K562 (cell line): ENCODE data around the gene FIZ1. TPM values are rescaled to one million over a fixed set of nuclear protein-coding genes. Genes with fewer than 3 reads are reported as not detected.
A peak's percentile ranks its signal among the peaks of the same experiment; 100 is the strongest.

Experiments used
- ELF4 ChIP-seq: fragments of 450-650 bp; formaldehyde crosslinking; IDR thresholded peaks from 2 replicates; pipeline ENCODE4 v1.4.0; 2022; ENCODE audit warnings: missing genetic modification characterization
- HNRNPUL1 ChIP-seq: fragments of 200-400 bp; formaldehyde crosslinking; IDR thresholded peaks from 2 replicates; pipeline ENCODE4 v1.6.1; 2017; ENCODE audit warnings: low read length
- NFIX ChIP-seq: fragments of 250-450 bp; sonication (Bioruptor Pico); IDR thresholded peaks from 2 replicates; pipeline ENCODE4 v1.4.0; 2020; ENCODE audit warnings: low read depth, mild to moderate bottlenecking, moderate library complexity
- PTRF ChIP-seq: fragments of 450-650 bp; IDR thresholded peaks from 2 replicates; pipeline ENCODE4 v1.6.1; 2016; ENCODE audit warnings: mild to moderate bottlenecking, missing genetic modification characterization, missing compliant biosample characterization
- RB1 ChIP-seq: fragments of 450-650 bp; IDR thresholded peaks from 2 replicates; pipeline ENCODE4 v1.6.1; 2017; ENCODE audit warnings: low read depth, mild to moderate bottlenecking
- RCOR1 ChIP-seq, 2 experiments: IDR thresholded peaks; 2 replicates each; pipeline ENCODE4 v1.6.1; 2012; ENCODE audit warnings: low read depth in 2 of 2, low read length in 2 of 2, borderline replicate concordance in 1 of 2, improper control_type of control experiment in 1 of 2
- U2AF2 ChIP-seq: fragments of 200-400 bp; formaldehyde crosslinking; optimal IDR thresholded peaks from 2 replicates; pipeline ENCODE3; 2017; ENCODE audit warnings: low read depth, mild to moderate bottlenecking, low read length
- ZNF644 ChIP-seq: fragments of 200-800 bp; sonication (Bioruptor generic); IDR thresholded peaks from 2 replicates; pipeline ENCODE4 v1.6.1; 2016; ENCODE audit warnings: low read depth, missing genetic modification characterization, missing compliant biosample characterization
- polyA plus RNA-seq, 8 experiments: library from polyadenylated mRNA; depleted of rRNA in 4 of 8; stranded (reverse) in 5 of 8; unstranded in 3 of 8; fragments of >200 nt; fragmentation: Nextera tagmentation in 2 of 8; fragmentation: Illumina TruSeq in 1 of 8; extraction: Ambion mirVana in 2 of 8; extraction: Trizol in 1 of 8; gene quantifications; 2 replicates each; pipeline versions ENCODE4 v1.2.1 to v1.2.3, GENCODE V29; 2011 to 2014; ENCODE audit warnings: inconsistent platforms in 1 of 8, missing spikeins in 1 of 8
- total RNA-seq, 7 experiments: library from RNA; depleted of rRNA in 6 of 7; stranded (reverse); fragments of >200 nt in 6 of 7; fragmentation: Illumina TruSeq in 2 of 7; extraction: Trizol in 2 of 7; gene quantifications; 2 replicates each; pipeline versions ENCODE4 v1.2.1 to v1.2.3, GENCODE V29; 2011 to 2021; ENCODE audit warnings: low replicate concordance in 1 of 7
- TF ChIP-seq, protein P1 (sequence below), 3 experiments: fragments of 200-800 bp in 1 of 3; fragments of 250-450 bp in 1 of 3; fragments of 450-650 bp in 1 of 3; sonication (Bioruptor Pico) in 1 of 3; sonication (Bioruptor generic) in 1 of 3; formaldehyde crosslinking in 1 of 3; IDR thresholded peaks; 2 replicates each; pipeline versions ENCODE4 v1.6.1 to v1.8.0; 2016 to 2022; ENCODE audit warnings: mild to moderate bottlenecking in 2 of 3, missing genetic modification characterization in 2 of 3, missing compliant biosample characterization in 1 of 3, moderate library complexity in 1 of 3
- TF ChIP-seq, protein P2 (sequence below): fragments of 250-450 bp; sonication (Bioruptor Pico); IDR thresholded peaks from 2 replicates; pipeline ENCODE4 v1.8.0; 2021; ENCODE audit warnings: moderate library complexity, mild to moderate bottlenecking, inconsistent platforms
- TF ChIP-seq, protein P3 (sequence below): fragments of 250-450 bp; sonication (Bioruptor Pico); IDR thresholded peaks from 2 replicates; pipeline ENCODE4 v1.5.0; 2020; ENCODE audit warnings: mild to moderate bottlenecking
- TF ChIP-seq, protein P4 (sequence below): fragments of 200-800 bp; sonication (Bioruptor generic); IDR thresholded peaks from 2 replicates; pipeline ENCODE4 v1.6.1; 2017; ENCODE audit warnings: missing genetic modification characterization, missing compliant biosample characterization
- TF ChIP-seq, protein P5 (sequence below): fragments of 250-450 bp; sonication (Bioruptor Pico); IDR thresholded peaks from 2 replicates; pipeline ENCODE4 v1.5.0; 2021; ENCODE audit warnings: mild to moderate bottlenecking, borderline replicate concordance

Gene FIZ1
- total and polyA plus RNA-seq, 9 of the 15 experiments (the other 6 are each of a cell fraction or from before 2014, with no cell fraction given): 0.79 to 17.5 (median 5.5) TPM

DNA sequence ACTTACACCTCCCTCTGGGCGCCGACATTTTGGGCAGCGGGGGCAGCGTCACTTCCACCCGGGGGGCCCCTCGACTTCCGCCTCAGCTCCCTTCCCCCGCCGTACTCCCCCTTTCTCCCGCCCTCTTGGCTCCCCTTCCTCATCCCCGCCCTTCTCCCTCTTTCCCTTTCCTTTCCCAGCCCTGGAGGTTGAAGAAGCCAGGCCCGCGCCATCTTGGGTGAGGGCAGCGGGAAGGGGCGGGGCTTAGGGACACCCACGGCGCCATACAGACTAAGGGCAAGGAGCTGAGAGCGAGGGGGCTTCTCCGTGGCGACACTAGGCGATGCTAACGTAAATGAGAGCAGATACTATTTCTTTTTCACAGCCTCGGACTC is at the start of gene FIZ1 (continued):
- TF ChIP-seq, protein P1, sequence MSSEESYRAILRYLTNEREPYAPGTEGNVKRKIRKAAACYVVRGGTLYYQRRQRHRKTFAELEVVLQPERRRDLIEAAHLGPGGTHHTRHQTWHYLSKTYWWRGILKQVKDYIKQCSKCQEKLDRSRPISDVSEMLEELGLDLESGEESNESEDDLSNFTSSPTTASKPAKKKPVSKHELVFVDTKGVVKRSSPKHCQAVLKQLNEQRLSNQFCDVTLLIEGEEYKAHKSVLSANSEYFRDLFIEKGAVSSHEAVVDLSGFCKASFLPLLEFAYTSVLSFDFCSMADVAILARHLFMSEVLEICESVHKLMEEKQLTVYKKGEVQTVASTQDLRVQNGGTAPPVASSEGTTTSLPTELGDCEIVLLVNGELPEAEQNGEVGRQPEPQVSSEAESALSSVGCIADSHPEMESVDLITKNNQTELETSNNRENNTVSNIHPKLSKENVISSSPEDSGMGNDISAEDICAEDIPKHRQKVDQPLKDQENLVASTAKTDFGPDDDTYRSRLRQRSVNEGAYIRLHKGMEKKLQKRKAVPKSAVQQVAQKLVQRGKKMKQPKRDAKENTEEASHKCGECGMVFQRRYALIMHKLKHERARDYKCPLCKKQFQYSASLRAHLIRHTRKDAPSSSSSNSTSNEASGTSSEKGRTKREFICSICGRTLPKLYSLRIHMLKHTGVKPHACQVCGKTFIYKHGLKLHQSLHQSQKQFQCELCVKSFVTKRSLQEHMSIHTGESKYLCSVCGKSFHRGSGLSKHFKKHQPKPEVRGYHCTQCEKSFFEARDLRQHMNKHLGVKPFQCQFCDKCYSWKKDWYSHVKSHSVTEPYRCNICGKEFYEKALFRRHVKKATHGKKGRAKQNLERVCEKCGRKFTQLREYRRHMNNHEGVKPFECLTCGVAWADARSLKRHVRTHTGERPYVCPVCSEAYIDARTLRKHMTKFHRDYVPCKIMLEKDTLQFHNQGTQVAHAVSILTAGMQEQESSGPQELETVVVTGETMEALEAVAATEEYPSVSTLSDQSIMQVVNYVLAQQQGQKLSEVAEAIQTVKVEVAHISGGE (CRISPR knock-in tag; IDR thresholded peaks at IDR 0.05): peak in 1 of 3 experiments; percentile 89; a peak in 2 of 6 replicates
- TF ChIP-seq ZNF644: no peak
- TF ChIP-seq, protein P2, sequence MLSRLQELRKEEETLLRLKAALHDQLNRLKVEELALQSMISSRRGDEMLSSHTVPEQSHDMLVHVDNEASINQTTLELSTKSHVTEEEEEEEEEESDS: no peak
- TF ChIP-seq U2AF2: no peak
- no peak for TF ChIP-seq ELF4 (CRISPR knock-in tag)
- TF ChIP-seq, protein P3, sequence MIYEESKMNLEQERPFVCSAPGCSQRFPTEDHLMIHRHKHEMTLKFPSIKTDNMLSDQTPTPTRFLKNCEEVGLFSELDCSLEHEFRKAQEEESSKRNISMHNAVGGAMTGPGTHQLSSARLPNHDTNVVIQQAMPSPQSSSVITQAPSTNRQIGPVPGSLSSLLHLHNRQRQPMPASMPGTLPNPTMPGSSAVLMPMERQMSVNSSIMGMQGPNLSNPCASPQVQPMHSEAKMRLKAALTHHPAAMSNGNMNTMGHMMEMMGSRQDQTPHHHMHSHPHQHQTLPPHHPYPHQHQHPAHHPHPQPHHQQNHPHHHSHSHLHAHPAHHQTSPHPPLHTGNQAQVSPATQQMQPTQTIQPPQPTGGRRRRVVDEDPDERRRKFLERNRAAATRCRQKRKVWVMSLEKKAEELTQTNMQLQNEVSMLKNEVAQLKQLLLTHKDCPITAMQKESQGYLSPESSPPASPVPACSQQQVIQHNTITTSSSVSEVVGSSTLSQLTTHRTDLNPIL: no peak
- TF ChIP-seq PTRF (tag): no peak
- TF ChIP-seq RB1: peak; percentile 78; the same call in 1 of the 2 replicates
- TF ChIP-seq, protein P4, sequence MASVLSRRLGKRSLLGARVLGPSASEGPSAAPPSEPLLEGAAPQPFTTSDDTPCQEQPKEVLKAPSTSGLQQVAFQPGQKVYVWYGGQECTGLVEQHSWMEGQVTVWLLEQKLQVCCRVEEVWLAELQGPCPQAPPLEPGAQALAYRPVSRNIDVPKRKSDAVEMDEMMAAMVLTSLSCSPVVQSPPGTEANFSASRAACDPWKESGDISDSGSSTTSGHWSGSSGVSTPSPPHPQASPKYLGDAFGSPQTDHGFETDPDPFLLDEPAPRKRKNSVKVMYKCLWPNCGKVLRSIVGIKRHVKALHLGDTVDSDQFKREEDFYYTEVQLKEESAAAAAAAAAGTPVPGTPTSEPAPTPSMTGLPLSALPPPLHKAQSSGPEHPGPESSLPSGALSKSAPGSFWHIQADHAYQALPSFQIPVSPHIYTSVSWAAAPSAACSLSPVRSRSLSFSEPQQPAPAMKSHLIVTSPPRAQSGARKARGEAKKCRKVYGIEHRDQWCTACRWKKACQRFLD (CRISPR knock-in tag): no peak
- TF ChIP-seq RCOR1 (IDR thresholded peaks at IDR 0.05; ENCODE audit: borderline replicate concordance in 1 of 2, low read depth in 2 of 2, low read length in 2 of 2): 0 out of 4 replicates have a peak, but pooled peaks of 1 of the 2 experiments have one; percentile 9
- no peak for TF ChIP-seq NFIX
- TF ChIP-seq HNRNPUL1: no peak
- TF ChIP-seq, protein P5, sequence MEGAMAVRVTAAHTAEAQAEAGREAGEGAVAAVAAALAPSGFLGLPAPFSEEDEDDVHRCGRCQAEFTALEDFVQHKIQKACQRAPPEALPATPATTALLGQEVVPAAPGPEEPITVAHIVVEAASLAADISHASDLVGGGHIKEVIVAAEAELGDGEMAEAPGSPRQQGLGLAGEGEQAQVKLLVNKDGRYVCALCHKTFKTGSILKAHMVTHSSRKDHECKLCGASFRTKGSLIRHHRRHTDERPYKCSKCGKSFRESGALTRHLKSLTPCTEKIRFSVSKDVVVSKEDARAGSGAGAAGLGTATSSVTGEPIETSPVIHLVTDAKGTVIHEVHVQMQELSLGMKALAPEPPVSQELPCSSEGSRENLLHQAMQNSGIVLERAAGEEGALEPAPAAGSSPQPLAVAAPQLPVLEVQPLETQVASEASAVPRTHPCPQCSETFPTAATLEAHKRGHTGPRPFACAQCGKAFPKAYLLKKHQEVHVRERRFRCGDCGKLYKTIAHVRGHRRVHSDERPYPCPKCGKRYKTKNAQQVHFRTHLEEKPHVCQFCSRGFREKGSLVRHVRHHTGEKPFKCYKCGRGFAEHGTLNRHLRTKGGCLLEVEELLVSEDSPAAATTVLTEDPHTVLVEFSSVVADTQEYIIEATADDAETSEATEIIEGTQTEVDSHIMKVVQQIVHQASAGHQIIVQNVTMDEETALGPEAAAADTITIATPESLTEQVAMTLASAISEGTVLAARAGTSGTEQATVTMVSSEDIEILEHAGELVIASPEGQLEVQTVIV: no peak
